DND-41 (cell line): ENCODE measurements around the gene PPP2R2B.

Experiments
- CTCF ChIP-seq: IDR thresholded peaks from 2 replicates; pipeline ENCODE4 v1.5.1; 2012; ENCODE audit warnings: borderline replicate concordance, low read length, moderate library complexity, mild to moderate bottlenecking; ENCODE audit not compliant: poor library complexity, severe bottlenecking; ENCODE audit errors: extremely low read depth
- EZH2 ChIP-seq: IDR thresholded peaks from 3 replicates; pipeline ENCODE4 v1.6.1; 2012; ENCODE audit warnings: borderline replicate concordance, low read depth, mild to moderate bottlenecking, moderate library complexity, low read length, inconsistent platforms; ENCODE audit not compliant: severe bottlenecking

GRCh38 chr5:146781157-146781556 lies 97.4 kb downstream of the PPP2R2B start:
- no peak for TF ChIP-seq CTCF
- no peak for TF ChIP-seq EZH2
